Measurements from ENCODE around the gene UBE2J2. TPM values are rescaled to one million over a fixed set of nuclear protein-coding genes. Genes with fewer than 3 reads are reported as not detected.

UBE2J2 gene
- total RNA-seq, 2 donors from 2014 or later: 43.1 to 83.3 TPM

DNA sequence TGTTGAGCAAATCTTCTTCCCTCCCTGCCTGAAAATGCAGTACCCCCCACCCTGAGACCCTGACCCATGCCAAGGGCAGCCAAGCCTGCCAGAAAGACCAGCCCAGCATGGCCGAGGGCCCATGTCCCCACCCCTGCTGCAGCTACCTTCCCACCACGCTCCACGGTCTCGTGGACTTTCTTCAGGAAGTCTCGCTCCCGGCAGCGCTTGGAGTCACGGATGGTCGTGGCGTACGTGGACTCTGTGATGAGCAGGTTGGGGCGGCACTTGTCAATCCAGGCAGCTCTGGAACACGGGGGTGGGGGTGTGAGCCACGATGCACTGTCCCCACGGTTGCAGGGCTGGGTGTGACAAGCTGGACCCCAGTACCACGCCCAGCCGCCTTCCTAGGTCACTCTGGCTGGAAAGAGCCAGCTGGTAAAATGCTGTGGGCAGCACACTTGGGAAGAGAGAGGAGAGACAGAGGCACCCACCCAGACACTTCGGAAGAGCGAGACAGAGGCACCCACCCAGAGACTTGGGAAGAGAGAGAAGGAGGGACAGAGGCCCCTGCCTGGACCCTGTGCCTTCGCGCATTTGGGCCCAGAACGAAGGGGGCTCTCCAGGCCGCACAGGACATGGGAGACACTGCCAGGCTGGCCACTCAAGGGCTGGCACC is 41.2 kb upstream of the UBE2J2 start:
- no peak overlapping the region for H3K27ac ChIP-seq
- DNase-seq: no peak
- H3K4me1 ChIP-seq: no peaks in the 10 kb centered on the region
- no peaks in the 10 kb centered on the region for H3K9me3 ChIP-seq
- H3K4me3 ChIP-seq: no peak overlapping the region
- H3K36me3 ChIP-seq: no peaks in the 10 kb centered on the region
- no peaks in the 10 kb centered on the region for H3K27me3 ChIP-seq
- intact Hi-C loops (cut with DNase I): no loop called here
- TF ChIP-seq, protein P1, sequence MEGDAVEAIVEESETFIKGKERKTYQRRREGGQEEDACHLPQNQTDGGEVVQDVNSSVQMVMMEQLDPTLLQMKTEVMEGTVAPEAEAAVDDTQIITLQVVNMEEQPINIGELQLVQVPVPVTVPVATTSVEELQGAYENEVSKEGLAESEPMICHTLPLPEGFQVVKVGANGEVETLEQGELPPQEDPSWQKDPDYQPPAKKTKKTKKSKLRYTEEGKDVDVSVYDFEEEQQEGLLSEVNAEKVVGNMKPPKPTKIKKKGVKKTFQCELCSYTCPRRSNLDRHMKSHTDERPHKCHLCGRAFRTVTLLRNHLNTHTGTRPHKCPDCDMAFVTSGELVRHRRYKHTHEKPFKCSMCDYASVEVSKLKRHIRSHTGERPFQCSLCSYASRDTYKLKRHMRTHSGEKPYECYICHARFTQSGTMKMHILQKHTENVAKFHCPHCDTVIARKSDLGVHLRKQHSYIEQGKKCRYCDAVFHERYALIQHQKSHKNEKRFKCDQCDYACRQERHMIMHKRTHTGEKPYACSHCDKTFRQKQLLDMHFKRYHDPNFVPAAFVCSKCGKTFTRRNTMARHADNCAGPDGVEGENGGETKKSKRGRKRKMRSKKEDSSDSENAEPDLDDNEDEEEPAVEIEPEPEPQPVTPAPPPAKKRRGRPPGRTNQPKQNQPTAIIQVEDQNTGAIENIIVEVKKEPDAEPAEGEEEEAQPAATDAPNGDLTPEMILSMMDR (IDR thresholded peaks at IDR 0.05): no peak
- H3K9ac ChIP-seq (ENCODE audit: low read depth in 2 of 2, low read length in 2 of 2): no peak overlapping the region

DNA sequence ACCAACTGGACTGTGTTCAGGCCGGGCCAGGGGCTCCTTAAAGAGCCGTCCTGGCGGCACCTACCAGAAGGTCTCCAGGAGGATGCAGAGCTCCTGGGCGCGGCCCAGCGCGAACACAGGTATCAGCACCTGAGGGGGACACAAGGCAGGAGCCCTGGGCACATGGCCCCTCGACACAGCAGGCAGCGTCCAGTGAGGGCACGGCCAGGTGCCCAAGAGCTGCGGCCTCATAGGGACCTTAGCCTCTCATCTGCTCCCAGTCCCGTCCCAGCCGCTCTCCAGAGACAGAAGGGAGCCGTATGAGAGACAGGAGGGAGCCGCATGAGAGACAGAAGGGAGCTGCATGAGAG is 40.6 kb upstream of the UBE2J2 start:
- peaks cover 5% of the 10 kb centered on the region for H3K4me1 ChIP-seq
- no peak overlapping the region for H3K9ac ChIP-seq (ENCODE audit: low read depth in 2 of 2, low read length in 2 of 2)
- no peaks in the 10 kb centered on the region for H3K36me3 ChIP-seq
- TF ChIP-seq, protein P1 (IDR thresholded peaks at IDR 0.05): no peak
- no peak for DNase-seq
- no peak overlapping the region for H3K4me3 ChIP-seq
- no peaks in the 10 kb centered on the region for H3K27me3 ChIP-seq
- H3K27ac ChIP-seq: no peak overlapping the region
- H3K9me3 ChIP-seq: no peaks in the 10 kb centered on the region
- intact Hi-C loops (cut with DNase I): no loop called here

DNA sequence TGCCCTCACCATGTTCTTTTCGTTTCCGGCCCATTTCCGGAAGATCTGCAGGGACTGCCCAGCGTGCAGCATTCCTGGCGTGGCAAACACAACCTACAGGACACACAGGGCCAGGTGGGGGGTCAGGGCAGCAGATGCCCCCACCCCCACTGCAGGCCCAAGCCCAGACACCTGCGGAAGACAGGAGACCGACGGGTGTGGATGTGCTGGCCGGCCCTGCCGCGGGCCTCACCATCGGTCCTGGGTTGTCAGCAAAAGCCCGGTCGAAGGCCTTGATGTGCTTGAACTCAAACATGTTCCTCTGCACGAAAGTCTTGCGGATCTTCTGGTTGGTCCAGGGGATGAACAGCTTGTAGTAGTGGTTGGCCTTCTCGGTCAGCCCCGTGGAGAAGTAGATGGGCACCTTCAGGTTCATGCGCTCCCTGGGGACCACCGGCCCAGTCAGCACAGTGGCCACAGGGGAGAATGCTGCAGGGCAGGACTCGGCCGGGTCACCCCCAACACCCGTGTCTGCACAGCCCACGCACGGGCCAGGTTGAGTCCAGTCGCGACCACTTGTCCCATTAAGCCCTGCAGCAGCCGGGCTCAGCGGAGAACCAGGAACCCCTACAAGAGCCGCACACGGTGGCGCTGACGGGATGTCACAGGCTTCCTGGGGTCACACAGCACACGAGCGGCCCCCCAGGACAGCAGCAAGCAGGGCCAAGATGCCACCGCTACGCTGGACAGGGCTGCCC is 40.0 kb upstream of the UBE2J2 start:
- Histone ChIP-seq H3K36me3 (no peaks in the 10 kb centered on the region), H3K4me1 (peaks cover 5% of the 10 kb centered on the region)
- DNase-seq: no peak

DNA sequence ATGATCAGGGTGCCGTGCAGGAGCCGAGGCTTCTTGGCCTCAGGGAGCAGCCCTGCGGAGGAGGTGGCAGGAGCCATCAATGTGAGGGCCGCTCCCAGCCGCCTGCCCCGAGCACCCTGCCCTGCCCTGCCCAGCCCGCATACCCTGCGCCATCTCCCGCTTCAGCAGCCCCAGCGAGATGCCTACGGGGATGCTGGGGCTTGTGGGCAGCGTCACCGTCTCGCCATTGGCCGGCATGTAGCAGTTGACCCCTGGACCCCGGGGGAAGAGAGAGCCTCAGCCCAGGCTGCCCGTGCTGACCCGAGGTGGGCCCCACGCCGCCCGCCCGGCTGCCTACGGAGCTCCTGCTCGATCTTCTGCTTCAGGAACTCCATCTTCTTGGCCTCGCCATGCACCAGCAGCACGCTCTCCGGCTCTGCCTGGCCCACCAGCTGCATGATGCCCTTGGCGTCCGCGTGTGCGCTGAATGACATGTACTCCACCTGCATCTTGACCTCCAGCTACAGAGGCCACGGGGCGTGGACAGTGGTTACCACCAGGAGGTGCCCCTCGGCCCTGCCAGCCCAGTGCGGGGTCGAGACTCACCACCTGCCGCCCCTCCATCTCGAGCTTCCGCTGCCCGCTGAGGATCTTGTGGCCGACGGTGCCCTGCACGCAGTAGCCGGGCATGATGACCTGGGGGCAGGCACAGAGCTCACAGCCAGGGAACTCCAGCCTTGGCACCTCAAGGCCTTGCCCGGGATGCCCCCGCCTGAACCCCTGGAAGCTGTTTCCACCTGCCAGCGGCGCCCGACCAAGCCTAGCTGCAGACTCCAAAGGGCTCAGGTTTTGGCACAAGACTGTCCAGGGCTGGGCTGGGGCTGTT is 39.0 kb upstream of the UBE2J2 start:
- Histone ChIP-seq H3K9ac (ENCODE audit: low read depth in 2 of 2, low read length in 2 of 2) (no peak overlapping the region), H3K27me3 (no peaks in the 10 kb centered on the region), H3K4me1 (peaks cover 5% of the 10 kb centered on the region), H3K9me3 (no peaks in the 10 kb centered on the region), H3K36me3 (no peaks in the 10 kb centered on the region), H3K27ac (no peak overlapping the region), H3K4me3 (no peak overlapping the region)
- intact Hi-C loops (cut with DNase I): no loop called here
- DNase-seq: no peak
- TF ChIP-seq, protein P1 (IDR thresholded peaks at IDR 0.05): no peak

More for the DNA sequence above, 40.0 kb upstream of the UBE2J2 start:
- intact Hi-C loops (cut with DNase I): no loop called here
- Histone ChIP-seq H3K9me3 (no peaks in the 10 kb centered on the region), H3K27ac (no peak overlapping the region), H3K27me3 (no peaks in the 10 kb centered on the region), H3K9ac (ENCODE audit: low read depth in 2 of 2, low read length in 2 of 2) (no peak overlapping the region), H3K4me3 (no peak overlapping the region)
- TF ChIP-seq, protein P1 (IDR thresholded peaks at IDR 0.05): no peak

Measured in colonic mucosa (tissue), 4 donors.